ENCODE data around the gene FAM200A.
"Not testable (repeated sequence)": the region's sequence is repeated elsewhere in the genome, so short reads cannot be mapped to it uniquely, and the experiment has no call there.

FAM200A gene

GRCh38 chr7:99551767-99552463 lies at the start of gene FAM200A:
Gene FAM200A (minus strand): TSS chr7:99552114. CDS start chr7:99548407, 3,707 bp downstream.
- DNase-seq (ENCODE audit: low read depth in 2 of 3, low spot score in 1 of 3): peak; percentile 65 to 79 (median 72)

- no peak for DNase-seq (ENCODE audit: low read depth in 2 of 3, low spot score in 1 of 3)
Observed at GRCh38 chr7:99599836-99600235, 47.9 kb upstream of the FAM200A start.

- no peak for DNase-seq (ENCODE audit: low read depth in 2 of 3, low spot score in 1 of 3)
Observed at GRCh38 chr7:99597762-99598501, 46.0 kb upstream of the FAM200A start, which contains the start of gene TMEM225B. Gene TMEM225B (plus strand): TSS chr7:99598267. CDS start chr7:99604389, 6,122 bp downstream.

- DNase-seq (ENCODE audit: low read depth in 2 of 3, low spot score in 1 of 3): no peak
Observed at GRCh38 chr7:99596408-99596955, 44.6 kb upstream of the FAM200A start.

GRCh38 chr7:99594948-99595745 lies 43.2 kb upstream of the FAM200A start:
- no peak for DNase-seq (ENCODE audit: low read depth in 2 of 3, low spot score in 1 of 3)

- DNase-seq (ENCODE audit: low read depth in 2 of 3, low spot score in 1 of 3): no peak
Observed at GRCh38 chr7:99588868-99589267, 37.0 kb upstream of the FAM200A start.

- not testable (repeated sequence) for DNase-seq (ENCODE audit: low read depth in 2 of 3, low spot score in 1 of 3)
Observed at GRCh38 chr7:99580778-99581332, 28.9 kb upstream of the FAM200A start.

GRCh38 chr7:99579956-99580777 lies 28.3 kb upstream of the FAM200A start:
- peak in 2 of 3 donors; percentile 24 to 26 for DNase-seq (ENCODE audit: low read depth in 2 of 3, low spot score in 1 of 3)

GRCh38 chr7:99579281-99579955 lies 27.5 kb upstream of the FAM200A start:
- no peak for DNase-seq (ENCODE audit: low read depth in 2 of 3, low spot score in 1 of 3)

GRCh38 chr7:99576251-99576650 lies 24.3 kb upstream of the FAM200A start:
- DNase-seq (ENCODE audit: low read depth in 2 of 3, low spot score in 1 of 3): no peak

- no peak for DNase-seq (ENCODE audit: low read depth in 2 of 3, low spot score in 1 of 3)
Observed at GRCh38 chr7:99573257-99573656, 21.3 kb upstream of the FAM200A start.

GRCh38 chr7:99571768-99572167 lies 19.9 kb upstream of the FAM200A start:
- no peak for DNase-seq (ENCODE audit: low read depth in 2 of 3, low spot score in 1 of 3)

- not testable (repeated sequence) for DNase-seq (ENCODE audit: low read depth in 2 of 3, low spot score in 1 of 3)
Observed at GRCh38 chr7:99568770-99569169, 16.9 kb upstream of the FAM200A start.

- no peak for DNase-seq (ENCODE audit: low read depth in 2 of 3, low spot score in 1 of 3)
Observed at GRCh38 chr7:99563650-99564049, 11.7 kb upstream of the FAM200A start.

- DNase-seq (ENCODE audit: low read depth in 2 of 3, low spot score in 1 of 3): peak; percentile 32 to 51 (median 42)
Observed at GRCh38 chr7:99562832-99563231, 10.9 kb upstream of the FAM200A start.

- no peak for DNase-seq (ENCODE audit: low read depth in 2 of 3, low spot score in 1 of 3)
Observed at GRCh38 chr7:99562114-99562784, 10.3 kb upstream of the FAM200A start.

- no peak for DNase-seq (ENCODE audit: low read depth in 2 of 3, low spot score in 1 of 3)
Observed at GRCh38 chr7:99561737-99562051, 9.8 kb upstream of the FAM200A start.

- no peak for DNase-seq (ENCODE audit: low read depth in 2 of 3, low spot score in 1 of 3)
Observed at GRCh38 chr7:99560834-99561736, 9.2 kb upstream of the FAM200A start.
